GM18519 (cell line): ENCODE data around the gene OR2K2.
"Not testable (repeated sequence)": the region's sequence is repeated elsewhere in the genome, so short reads cannot be mapped to it uniquely, and the experiment has no call there.

Experiments used
- ATAC-seq: cut with Tn5 transposase; IDR thresholded peaks from one replicate; pipeline ENCODE4 v1.9.1; 2021; ENCODE audit warnings: mild to moderate bottlenecking, moderate library complexity; ENCODE audit not compliant: unreplicated experiment, low FRiP score

OR2K2 gene, protein sequence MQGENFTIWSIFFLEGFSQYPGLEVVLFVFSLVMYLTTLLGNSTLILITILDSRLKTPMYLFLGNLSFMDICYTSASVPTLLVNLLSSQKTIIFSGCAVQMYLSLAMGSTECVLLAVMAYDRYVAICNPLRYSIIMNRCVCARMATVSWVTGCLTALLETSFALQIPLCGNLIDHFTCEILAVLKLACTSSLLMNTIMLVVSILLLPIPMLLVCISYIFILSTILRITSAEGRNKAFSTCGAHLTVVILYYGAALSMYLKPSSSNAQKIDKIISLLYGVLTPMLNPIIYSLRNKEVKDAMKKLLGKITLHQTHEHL

DNA sequence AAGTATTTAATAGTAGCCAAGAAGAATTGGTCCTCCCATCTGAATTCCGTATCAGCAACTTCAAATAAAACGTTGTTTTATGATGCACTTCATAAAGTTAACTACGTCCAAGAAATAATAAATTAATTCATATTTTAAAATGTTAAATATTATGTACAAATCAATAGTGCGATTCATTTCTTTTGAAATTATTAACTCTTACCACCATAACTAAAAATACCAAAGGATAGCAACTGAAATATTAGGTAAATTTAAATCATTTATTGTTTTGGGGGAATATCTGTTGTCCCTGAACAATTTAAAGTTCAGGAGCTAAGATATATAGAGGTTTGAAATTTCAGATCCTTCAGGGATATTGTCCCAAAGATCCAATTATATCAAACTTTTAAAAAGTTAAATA, at the start of gene OR2K2:
Gene OR2K2 (minus strand): TSS at position 101 of the 400 bp plus-strand sequence. CDS start 1,791 bp downstream, outside the sequence.
- no peak for ATAC-seq

DNA sequence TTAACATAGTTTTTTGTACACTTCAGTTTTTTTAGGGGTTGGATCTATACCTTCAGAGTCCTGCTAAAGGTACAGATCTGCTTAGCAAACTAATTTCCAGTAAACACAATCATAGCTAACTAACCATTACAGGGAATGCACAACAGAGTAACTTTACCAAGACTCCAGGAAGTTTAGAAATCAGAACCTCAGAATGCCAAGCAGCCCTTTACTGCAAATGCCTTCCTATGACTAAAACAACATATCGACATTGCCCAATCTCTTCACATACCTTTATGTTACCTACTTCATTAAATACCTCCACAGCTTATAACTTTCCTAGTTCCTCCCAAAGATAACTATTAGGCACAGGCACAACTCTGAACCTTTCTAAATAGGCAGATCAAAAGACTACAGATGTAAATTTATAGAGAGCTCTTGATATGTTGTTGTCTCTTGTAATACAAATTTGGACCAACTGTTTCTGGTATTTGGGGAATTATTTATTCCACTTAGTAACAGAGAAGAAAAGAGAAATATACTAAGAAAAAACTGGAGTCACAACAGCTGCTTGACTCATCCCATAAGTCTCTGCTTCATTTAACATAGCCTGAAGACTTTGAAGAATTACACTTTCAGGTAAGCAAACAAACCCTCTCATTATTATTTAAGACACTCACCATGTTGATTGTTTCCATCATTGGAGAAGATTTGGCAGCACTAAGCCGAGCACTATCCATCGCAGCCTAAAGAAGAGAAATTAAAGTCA, 46.0 kb upstream of the OR2K2 start:
- no peak for ATAC-seq

DNA sequence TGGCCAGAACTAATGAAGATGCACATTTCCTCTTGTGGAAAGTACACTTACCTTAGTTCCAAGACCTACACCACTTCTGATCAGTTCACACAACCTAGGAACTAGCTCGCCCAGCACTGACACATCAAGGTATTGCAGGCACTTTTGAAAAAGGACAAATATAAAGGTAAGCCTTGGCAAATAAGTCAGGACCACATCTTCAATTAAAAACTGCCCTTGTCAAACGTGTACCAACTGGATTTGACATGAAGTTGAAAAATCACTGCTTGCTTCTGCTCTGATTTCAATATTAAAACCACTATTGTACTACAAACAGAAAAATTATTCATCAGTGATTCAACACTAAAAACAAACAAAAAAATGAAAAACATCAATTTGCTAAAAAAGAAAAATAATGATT, 45.0 kb upstream of the OR2K2 start:
- no peak for ATAC-seq

DNA sequence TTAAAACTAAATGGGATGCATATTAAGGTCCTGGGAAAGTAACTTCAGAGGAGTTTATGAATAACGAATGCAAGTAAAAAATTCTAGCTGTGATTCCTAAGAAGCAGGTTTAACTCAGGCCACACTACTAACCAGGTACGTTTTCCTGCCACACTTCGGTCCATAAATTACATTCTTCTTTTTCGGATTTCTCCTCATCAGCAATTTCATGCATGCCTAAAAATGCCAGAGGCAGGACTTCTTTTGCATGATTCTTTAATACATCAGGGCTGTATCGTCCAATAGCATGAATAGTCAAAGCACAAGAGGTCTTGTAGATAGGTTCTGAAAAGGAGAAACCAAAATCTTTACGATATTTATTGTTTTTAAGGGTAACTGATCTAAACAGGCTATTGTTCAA, 42.3 kb upstream of the OR2K2 start:
- no peak for ATAC-seq

DNA sequence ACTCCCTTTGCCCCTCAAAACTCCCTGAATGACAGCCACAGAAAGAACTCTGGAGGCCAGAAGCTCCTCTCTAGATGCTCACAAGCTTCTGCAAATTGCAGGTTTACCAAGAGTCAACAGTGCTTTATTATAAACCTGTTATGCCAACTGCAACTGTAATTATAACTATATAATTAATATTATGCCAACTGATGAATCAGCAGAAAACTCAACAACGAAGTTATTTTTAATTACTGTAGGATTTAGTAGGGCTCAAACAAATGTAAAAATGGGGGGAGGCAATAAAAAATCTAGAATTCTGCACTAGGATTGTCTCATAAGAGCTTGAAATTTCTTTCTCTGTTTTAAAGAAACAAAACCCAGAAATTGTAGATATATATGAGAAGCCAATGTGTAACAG, 37.0 kb upstream of the OR2K2 start:
- ATAC-seq: no peak

DNA sequence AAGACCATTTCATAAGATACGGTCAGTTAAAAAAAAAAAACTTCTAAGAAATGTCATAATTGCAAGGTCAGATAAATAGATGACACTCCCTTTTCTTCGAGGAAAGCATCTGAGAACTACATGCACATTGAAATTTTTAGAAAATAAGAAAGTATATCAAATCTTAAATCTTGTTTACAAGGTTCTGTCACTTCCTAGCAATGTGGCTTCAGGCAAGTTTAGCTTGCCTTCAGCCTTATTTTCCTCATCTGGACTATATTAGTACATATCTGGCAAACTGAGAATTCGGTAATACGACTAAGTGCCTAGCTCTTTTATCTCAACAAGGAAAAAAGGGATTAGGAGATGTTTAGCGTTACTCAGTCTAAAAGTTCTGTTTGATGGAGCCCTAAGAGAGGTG, 32.5 kb upstream of the OR2K2 start:
- ATAC-seq: no peak

DNA sequence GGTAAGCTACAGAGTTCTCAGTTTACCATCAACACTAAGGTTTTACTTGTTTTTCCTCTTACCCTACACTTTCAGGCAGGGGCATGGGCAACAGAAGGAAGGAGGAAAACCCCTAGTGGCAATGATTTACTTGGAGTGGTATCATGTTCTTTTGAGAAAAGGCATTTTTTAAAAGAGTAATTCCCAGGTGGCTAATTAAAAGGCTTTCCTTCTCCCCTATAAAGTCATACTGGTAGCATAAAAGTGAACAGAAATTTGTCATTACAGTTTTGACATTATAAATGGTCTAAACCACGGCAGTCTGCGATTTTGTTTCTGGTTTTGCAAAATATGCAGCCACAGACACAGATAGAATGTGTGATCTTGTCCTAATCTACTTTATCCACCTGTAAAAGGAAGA, 30.9 kb upstream of the OR2K2 start:
- ATAC-seq: no peak

DNA sequence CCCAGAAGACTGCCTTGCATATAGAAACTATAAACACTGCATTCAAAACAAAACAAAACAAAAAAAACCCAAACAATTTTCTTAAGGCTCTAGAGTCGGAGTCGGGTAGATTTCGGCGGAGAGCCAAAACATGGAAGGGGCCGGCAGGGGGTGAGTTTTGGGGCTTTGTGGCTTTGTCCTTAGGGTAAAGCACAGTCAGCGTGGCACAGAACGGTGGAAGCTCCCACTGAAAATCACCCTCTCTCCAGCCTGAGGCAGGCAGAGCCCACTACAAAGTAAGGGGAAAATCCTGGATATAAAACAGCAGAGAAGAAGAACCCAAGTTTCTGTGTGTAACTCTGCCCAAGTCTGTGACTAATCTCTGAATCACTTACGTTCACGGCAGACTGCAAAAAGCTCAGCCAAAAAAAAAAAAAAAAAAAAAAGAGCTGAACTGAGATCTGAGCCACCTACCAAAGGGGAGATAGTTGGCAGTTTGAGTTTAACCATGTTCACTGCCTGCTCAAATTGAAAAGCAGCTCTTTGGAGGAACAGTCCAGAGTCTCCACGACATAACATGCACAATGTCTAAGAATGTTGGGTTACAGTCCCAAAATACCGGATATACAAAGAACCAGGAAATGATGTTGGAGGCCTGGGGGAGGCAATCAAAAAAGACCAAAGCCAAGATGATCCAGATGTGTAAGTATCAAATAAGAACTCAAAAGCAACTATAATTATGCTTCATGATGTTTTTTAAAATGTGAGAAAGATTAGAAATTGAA, 26.6 kb upstream of the OR2K2 start:
- ATAC-seq: no peak

DNA sequence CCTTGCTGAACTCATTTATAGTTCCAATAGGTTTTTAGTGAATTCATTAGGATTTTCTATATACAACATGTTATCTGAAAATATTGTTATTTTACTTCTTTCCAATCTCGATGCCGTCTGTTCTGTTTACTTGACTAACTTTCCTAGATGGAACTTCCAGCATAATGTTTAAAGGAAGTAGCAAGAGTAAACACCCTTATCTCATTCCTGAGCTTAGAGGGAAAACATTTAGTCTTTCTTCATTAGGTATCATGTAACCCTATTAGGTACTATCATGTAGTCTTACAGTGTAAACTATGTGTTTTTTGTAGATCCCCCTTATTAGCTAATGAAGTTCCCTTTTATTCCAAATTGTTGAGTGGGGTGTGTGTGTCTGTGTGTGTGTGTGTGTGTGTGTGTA, 22.5 kb upstream of the OR2K2 start:
- ATAC-seq: no peak

DNA sequence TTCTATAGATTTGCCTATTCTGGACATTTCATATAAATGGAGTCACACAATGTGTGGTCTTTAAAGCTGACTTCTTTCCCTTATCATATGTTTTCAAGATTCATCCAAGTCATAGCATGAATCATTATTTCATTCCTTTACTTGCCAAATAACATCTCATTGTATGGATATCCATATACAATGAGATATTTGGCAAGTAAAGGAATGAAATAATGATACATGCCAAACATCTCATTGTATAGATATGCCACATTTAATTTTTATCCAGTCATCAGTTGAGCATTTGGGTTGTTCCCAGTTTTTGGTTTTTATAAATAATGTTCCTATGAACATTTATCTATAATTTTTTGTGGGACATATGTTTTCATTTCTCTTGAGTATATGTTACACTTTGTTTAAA, 20.5 kb upstream of the OR2K2 start:
- ATAC-seq: no peak

DNA sequence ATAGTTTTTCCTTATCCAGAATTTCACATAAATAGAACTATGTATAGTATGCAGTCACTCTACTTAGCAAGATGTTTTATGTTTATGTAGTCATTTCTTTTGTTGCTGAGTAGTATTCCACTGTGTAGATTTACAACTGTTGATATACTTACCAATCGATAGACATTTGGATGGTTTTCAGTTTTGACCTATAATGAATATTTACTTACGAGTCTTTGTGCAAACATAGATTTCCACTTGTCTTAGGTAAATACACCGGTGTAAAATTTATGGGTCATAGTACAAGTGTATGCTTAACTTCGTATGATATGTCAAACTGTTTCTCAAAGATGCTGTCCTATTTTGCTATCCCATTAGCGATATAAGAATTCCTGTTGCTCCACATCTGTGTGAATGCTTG, 19.7 kb upstream of the OR2K2 start:
- no peak for ATAC-seq

DNA sequence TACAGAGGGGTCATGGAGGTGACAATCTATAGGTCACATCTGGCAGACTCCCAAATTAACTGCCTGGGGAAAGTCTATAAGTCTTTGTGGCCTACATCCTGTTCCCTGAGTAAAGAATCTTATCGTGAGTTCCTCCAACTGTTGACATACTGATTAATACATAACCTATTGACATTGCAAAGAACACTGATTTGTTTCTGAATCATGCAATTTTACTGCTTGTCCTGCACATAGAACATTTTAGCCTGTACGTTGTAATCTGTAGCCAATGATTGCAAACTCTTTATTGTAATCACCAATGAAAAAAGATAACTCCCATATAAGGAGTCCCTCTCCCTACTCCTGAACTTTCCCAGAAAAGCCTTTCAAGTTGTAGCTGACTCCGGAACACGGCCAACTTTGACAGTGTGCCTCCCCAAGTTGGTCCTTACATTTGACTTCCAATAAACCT, 18.8 kb upstream of the OR2K2 start:
- ATAC-seq: no peak

DNA sequence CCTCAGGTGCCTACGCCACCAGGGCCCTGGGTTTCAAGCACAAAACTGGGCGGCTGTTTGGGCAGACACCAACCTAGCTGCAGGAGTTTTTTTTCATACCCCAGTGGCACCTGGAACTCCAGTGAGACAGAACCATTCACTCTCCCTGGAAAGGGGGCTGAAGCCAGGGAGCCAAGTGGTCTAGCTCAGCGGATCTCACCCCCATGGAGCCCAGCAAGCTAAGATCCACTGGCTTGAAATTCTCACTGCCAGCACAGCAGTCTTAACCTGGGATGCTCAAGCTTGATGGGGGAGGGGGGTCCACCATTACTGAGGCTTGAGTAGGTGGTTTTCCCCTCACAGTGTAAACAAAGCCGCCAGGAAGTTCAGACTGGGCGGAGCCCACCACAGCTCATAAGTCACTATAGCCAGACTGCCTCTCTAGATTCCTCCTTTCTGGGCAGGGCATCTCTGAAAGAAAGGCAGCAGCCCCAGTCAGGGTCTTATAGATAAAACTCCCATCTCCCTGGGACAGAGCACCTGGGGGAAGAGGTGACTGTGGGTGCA, 4.4 kb upstream of the OR2K2 start:
- not testable (repeated sequence) for ATAC-seq

DNA sequence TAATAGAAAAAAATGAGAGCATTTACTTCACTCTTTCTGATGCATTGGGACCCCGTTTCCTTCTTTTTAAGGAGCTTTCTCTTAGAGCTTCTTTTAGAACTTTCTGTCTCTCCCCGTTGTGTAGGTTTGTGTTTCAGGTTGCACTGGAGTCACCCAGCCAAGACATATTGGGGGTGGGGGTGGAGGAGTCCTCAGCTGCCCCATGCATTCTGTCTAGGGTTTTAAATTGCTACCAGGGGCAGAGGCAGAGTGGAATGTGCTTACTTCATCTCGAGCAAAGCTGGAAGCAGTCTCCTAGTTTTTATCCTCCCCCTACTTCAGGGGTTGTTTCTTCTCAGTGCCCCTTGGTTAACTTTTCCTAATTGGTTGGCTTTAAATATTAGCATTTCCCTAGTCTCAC, 9.4 kb downstream of the OR2K2 start:
- no peak for ATAC-seq

DNA sequence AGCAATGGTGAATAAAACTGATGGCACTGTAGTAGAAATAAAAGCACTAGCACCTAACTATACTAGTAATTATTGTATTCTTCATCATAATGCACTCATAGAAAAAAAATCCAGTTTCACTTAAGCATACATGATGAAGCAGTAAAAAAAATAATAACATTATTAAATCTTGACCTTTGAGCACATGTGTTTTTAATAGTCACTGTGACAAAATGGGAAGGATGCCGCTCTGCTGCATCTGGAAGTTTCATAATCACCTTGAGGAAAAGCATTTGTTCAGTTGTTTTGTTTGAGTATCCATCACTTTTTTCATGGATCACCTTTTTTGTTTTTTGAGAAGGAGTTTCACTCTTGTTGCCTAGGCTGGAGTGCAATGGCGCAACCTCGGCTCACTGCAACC, 13.2 kb downstream of the OR2K2 start:
- no peak for ATAC-seq

DNA sequence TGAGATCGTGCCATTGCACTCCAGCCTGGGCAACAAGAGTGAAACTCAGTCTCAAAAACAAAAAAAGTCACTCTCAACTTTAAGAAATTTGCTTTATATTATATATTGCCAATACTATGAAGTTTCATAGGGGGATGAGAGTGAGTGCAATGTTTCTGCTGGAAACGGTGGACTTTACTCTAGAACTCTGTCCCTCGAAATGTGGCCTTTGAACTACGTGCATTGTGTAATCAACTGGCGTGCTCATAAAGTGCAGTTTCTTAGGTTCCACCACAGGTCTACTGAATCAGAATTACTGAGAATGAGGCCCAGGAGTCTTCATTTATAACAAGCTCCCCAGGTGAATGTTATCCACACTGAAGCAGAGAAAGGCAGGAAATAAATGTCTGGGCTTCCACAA, 24.1 kb downstream of the OR2K2 start:
- no peak for ATAC-seq

DNA sequence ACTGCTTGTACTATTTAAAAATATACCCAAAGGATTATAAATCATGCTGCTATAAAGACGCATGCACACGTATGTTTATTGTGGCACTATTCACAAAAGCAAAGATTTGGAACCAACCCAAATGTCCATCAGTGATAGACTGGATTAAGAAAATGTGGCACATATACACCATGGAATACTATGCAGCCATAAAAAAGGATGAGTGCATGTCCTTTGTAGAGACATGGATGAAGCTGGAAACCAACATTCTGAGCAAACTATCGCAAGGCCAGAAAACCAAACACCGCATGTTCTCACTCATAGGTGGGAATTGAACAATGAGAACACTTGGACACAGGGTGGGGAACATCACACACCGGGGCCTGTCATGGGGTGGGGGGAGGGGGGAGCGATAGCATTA, 26.0 kb downstream of the OR2K2 start:
- not testable (repeated sequence) for ATAC-seq

DNA sequence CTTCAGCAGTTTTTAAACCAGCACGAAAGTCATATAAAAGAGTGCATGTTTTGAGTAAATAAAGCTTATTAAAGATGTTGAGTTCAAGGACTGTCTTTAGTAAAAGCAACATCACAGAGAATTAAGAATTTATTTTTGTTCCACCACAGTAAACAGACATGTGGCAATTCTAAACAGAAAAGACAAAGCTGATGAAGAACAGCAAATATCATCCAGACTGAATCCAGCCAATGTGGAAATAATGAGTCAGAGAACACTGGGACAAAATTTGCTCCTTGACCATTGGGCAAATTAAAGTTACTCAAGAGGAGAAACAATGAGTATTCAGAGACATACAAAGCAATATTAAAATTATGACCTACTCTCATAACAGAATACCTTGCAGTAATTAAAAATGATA, 28.8 kb downstream of the OR2K2 start:
- ATAC-seq: no peak

DNA sequence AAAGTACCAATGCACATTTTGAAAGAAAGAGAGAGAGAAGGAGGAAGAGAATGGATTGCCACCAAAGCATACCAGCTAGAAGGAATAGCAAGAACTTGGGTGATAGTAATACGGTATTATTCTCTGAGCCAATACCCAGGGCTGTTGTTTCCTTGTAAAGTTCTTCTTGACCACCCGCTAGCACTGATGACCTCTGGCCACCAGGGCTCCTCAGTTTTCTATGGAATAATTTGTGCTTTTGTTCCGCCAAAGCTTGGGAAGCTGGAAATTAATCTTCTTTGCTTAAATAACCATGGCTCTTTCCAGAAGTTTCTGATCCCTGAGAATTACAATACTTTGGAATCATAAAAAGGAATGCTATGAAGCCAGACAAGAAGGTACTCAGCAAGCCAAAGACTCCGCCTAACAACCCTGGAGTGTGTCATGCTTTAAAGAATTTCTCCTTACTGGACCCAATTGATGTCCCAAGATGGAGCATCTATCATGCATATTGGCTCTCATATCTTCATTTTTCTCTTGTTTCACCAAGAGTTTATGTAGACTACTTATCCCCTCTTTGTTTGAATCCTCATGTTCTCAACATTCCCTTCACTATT, 29.8 kb downstream of the OR2K2 start:
- ATAC-seq: no peak

DNA sequence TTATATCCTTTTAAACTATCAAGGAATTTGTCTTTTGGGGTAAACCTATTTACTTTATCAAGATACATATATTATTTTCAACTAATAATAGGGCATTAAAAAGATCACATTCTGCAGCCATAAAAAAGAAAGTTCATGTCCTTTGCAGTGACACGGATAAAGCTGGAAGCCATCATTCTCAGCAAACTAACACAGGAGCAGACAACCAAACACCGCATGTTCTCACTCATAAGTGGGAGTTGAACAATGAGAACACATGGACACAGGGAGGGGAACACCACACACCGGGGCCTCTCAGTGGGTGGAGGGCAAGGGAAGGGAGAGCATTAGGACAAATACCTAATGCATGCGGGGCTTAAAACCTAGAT, 30.4 kb downstream of the OR2K2 start:
- ATAC-seq: not testable (repeated sequence)
